H9 (cell line): ENCODE results near the gene THRB. TPM values are rescaled to one million over a fixed set of nuclear protein-coding genes. Genes with fewer than 3 reads are reported as not detected.

Source experiments
- DNase-seq: peaks from one replicate; pipeline ENCODE4 v3.0.0-alpha.2; 2017
- H2AFZ ChIP-seq: one replicate; pipeline ENCODE4 v1.6.1; 2013; ENCODE audit warnings: mild to moderate bottlenecking, low read length, control low read depth, moderate library complexity
- H2AK5ac ChIP-seq: 2 replicates; pipeline ENCODE4 v1.6.1; 2013; ENCODE audit warnings: low read length, control low read depth, mixed read lengths; ENCODE audit not compliant: insufficient read length
- H2BK120ac ChIP-seq: one replicate; pipeline ENCODE4 v1.6.1; 2013; ENCODE audit warnings: low read depth, mild to moderate bottlenecking, low read length, control low read depth, inconsistent platforms; ENCODE audit not compliant: poor library complexity, severe bottlenecking
- H2BK12ac ChIP-seq: 2 replicates; pipeline ENCODE4 v1.6.1; 2013; ENCODE audit warnings: low read length, control low read depth, mixed read lengths, low read depth; ENCODE audit not compliant: insufficient read length
- H2BK15ac ChIP-seq: 2 replicates; pipeline ENCODE4 v1.6.1; 2013; ENCODE audit warnings: low read depth, low read length, control low read depth
- H2BK20ac ChIP-seq: one replicate; pipeline ENCODE4 v1.6.1; 2013; ENCODE audit warnings: low read depth, mild to moderate bottlenecking, low read length, control low read depth, inconsistent platforms; ENCODE audit not compliant: poor library complexity, severe bottlenecking
- H2BK5ac ChIP-seq: 2 replicates; pipeline ENCODE4 v1.6.1; 2013; ENCODE audit warnings: low read length, control low read depth, mixed read lengths; ENCODE audit not compliant: insufficient read length
- H3K14ac ChIP-seq: 2 replicates; pipeline ENCODE4 v1.6.1; 2013; ENCODE audit warnings: low read length, control low read depth; ENCODE audit not compliant: insufficient read depth
- H3K18ac ChIP-seq: 2 replicates; pipeline ENCODE4 v1.6.1; 2013; ENCODE audit warnings: low read depth, mild to moderate bottlenecking, mixed read lengths, low read length, control low read depth; ENCODE audit not compliant: insufficient read length
- H3K23ac ChIP-seq: 2 replicates; pipeline ENCODE4 v1.6.1; 2013; ENCODE audit warnings: low read length, control low read depth, mixed read lengths, low read depth; ENCODE audit not compliant: insufficient read length
- H3K23me2 ChIP-seq: 2 replicates; pipeline ENCODE4 v1.6.1; 2013; ENCODE audit warnings: low read depth, mild to moderate bottlenecking, mixed read lengths, low read length, control low read depth; ENCODE audit not compliant: insufficient read length, poor library complexity, severe bottlenecking
- H3K27ac ChIP-seq: 2 replicates; pipeline ENCODE4 v1.5.1; 2013; ENCODE audit warnings: low read length, control low read depth, mixed read lengths, low read depth; ENCODE audit not compliant: insufficient read length
- H3K27me3 ChIP-seq: 2 replicates; pipeline ENCODE4 v1.6.1; 2013; ENCODE audit warnings: low read length, control low read depth, inconsistent platforms; ENCODE audit not compliant: insufficient read depth
- H3K4ac ChIP-seq: 2 replicates; pipeline ENCODE4 v1.6.1; 2013; ENCODE audit warnings: low read depth, mild to moderate bottlenecking, control low read depth, inconsistent platforms, low read length, moderate library complexity
- H3K4me1 ChIP-seq: 2 replicates; pipeline ENCODE4 v1.6.1; 2013; ENCODE audit warnings: low read length, control low read depth, inconsistent platforms; ENCODE audit not compliant: insufficient read depth
- H3K4me2 ChIP-seq: 2 replicates; pipeline ENCODE4 v1.6.1; 2013; ENCODE audit warnings: low read length, control low read depth, mixed read lengths; ENCODE audit not compliant: insufficient read length, insufficient read depth
- H3K56ac ChIP-seq: 2 replicates; pipeline ENCODE4 v1.6.1; 2013; ENCODE audit warnings: low read depth, mild to moderate bottlenecking, mixed read lengths, low read length, control low read depth; ENCODE audit not compliant: insufficient read length
- H3K79me1 ChIP-seq: 2 replicates; pipeline ENCODE4 v1.6.1; 2013; ENCODE audit warnings: low read depth, mild to moderate bottlenecking, moderate library complexity, low read length, control low read depth, inconsistent platforms; ENCODE audit not compliant: insufficient read depth, poor library complexity, severe bottlenecking
- H3K79me2 ChIP-seq: 2 replicates; pipeline ENCODE4 v1.6.1; 2013; ENCODE audit warnings: low read length, control low read depth, inconsistent platforms; ENCODE audit not compliant: insufficient read depth
- H3K9ac ChIP-seq: 2 replicates; pipeline ENCODE4 v1.6.1; 2013; ENCODE audit warnings: low read length, control low read depth, mixed read lengths; ENCODE audit not compliant: insufficient read length; ENCODE audit errors: extremely low read depth
- H3K9me3 ChIP-seq: one replicate; pipeline ENCODE4 v1.6.1; 2013; ENCODE audit warnings: low read depth, low read length, inconsistent platforms; ENCODE audit not compliant: control insufficient read depth
- H3T11ph ChIP-seq: one replicate; pipeline ENCODE4 v1.6.1; 2013; ENCODE audit warnings: mild to moderate bottlenecking, low read length, control low read depth, inconsistent platforms
- H4K20me1 ChIP-seq: one replicate; pipeline ENCODE4 v1.6.1; 2013; ENCODE audit not compliant: control insufficient read depth, insufficient read length, insufficient read depth
- H4K5ac ChIP-seq: 2 replicates; pipeline ENCODE4 v1.6.1; 2013; ENCODE audit warnings: low read depth, mild to moderate bottlenecking, mixed read lengths, low read length, control low read depth; ENCODE audit not compliant: insufficient read length
- H4K8ac ChIP-seq: replicated peaks from 2 replicates; pipeline ENCODE4 v1.6.1; 2013; ENCODE audit warnings: low read length, control low read depth, mixed read lengths, low read depth; ENCODE audit not compliant: insufficient read length
- H4K91ac ChIP-seq: 2 replicates; pipeline ENCODE4 v1.6.1; 2013; ENCODE audit warnings: low read depth, mild to moderate bottlenecking, moderate library complexity, mixed read lengths, low read length, control low read depth; ENCODE audit not compliant: insufficient read length
- H3K27ac Mint-ChIP-seq, 3 experiments: 2 replicates in 2 of 3; 3 replicates in 1 of 3; pipeline ENCODE4 v1.8.0; 2020 to 2021; ENCODE audit warnings: mixed read lengths in 3 of 3, mild to moderate bottlenecking in 1 of 3, moderate library complexity in 1 of 3
- H3K27me3 Mint-ChIP-seq: 2 replicates; pipeline ENCODE4 v1.8.0; 2021; ENCODE audit warnings: low read depth, mild to moderate bottlenecking, moderate library complexity, mixed read lengths
- H3K36me3 Mint-ChIP-seq, 3 experiments: 2 replicates in 2 of 3; 3 replicates in 1 of 3; pipeline ENCODE4 v1.8.0; 2020 to 2021; ENCODE audit warnings: low read depth in 3 of 3, mixed read lengths in 3 of 3; ENCODE audit not compliant: insufficient read depth in 1 of 3
- H3K4me1 Mint-ChIP-seq, 2 experiments: 2 replicates each; pipeline ENCODE4 v1.8.0; 2020; ENCODE audit warnings: mixed read lengths in 2 of 2
- H3K4me3 Mint-ChIP-seq, 2 experiments: 2 replicates in 1 of 2; 3 replicates in 1 of 2; pipeline ENCODE4 v1.8.0; 2020 to 2021; ENCODE audit warnings: mild to moderate bottlenecking in 2 of 2, mixed read lengths in 2 of 2, moderate library complexity in 1 of 2
- H3K9me3 Mint-ChIP-seq, 2 experiments: 2 replicates in 1 of 2; 3 replicates in 1 of 2; pipeline ENCODE4 v1.8.0; 2020; ENCODE audit warnings: mild to moderate bottlenecking in 2 of 2, mixed read lengths in 2 of 2, moderate library complexity in 1 of 2
- CTCF ChIP-seq: fragments of 200-600 bp; sonication (generic); conservative IDR thresholded peaks from 3 replicates; pipeline ENCODE4 v1.8.0; 2021; ENCODE audit warnings: antibody characterized with exemption, mild to moderate bottlenecking
- WGBS: extraction: QIAGEN DNeasy Blood & Tissue Kit; methylation state at CpG from one replicate; pipeline ENCODE4 v1.1.7; 2013; ENCODE audit warnings: missing lambda C conversion rate, low lambda C conversion rate, mixed read lengths; ENCODE audit not compliant: insufficient read length; ENCODE audit errors: extremely low coverage; 5-methylcytosine and 5-hydroxymethylcytosine counted together
- total RNA-seq: library from RNA; stranded (reverse); gene quantifications from 2 replicates; pipeline ENCODE4 v1.2.1, GENCODE V29; 2021

Gene THRB
- total RNA-seq, 1 experiment from 2014 or later: 8.6 TPM

GRCh38 chr3:24286405-24286804 lies 208.2 kb downstream of the THRB start:
- H3K9me3 ChIP-seq: no peaks in the 10 kb centered on the region

More at GRCh38 chr3:24286405-24286804, 208.2 kb downstream of the THRB start:
- Histone ChIP-seq H3K27me3 (no peaks in the 10 kb centered on the region; the same call in 1 of the 2 replicates), H3K4me2 (no peak overlapping the region), H3K79me2 (no peaks in the 10 kb centered on the region), H2AK5ac (no peak overlapping the region), H2BK12ac (no peak overlapping the region), H3K4ac (no peak overlapping the region), H3K56ac (no peak overlapping the region), H3K14ac (no peak overlapping the region), H3K27ac (no peak overlapping the region), H2BK20ac (no peak overlapping the region), H3K79me1 (no peaks in the 10 kb centered on the region), H3K18ac (no peak overlapping the region), H2BK5ac (no peak overlapping the region), H2BK120ac (no peak overlapping the region), H2BK15ac (no peak overlapping the region), H4K91ac (no peak overlapping the region), H3K23me2 (no peaks in the 10 kb centered on the region), H4K5ac (no peak overlapping the region), H3T11ph (no peak overlapping the region), H3K9ac (no peak overlapping the region), H3K4me1 (no peaks in the 10 kb centered on the region), H4K8ac (no peak overlapping the region), H3K23ac (no peak overlapping the region), H2AFZ (no peak overlapping the region), H4K20me1 (no peaks in the 10 kb centered on the region)
- H3K4me3 Mint-ChIP-seq: no peak overlapping the region
- H3K9me3 Mint-ChIP-seq: no peaks in the 10 kb centered on the region
- no peaks in the 10 kb centered on the region for H3K36me3 Mint-ChIP-seq
- WGBS: no CpG with 5 or more reads among the region's 3 CpGs
- no peak for TF ChIP-seq CTCF
- DNase-seq: no peak
- no peaks in the 10 kb centered on the region for H3K4me1 Mint-ChIP-seq
- H3K27ac Mint-ChIP-seq: no peak overlapping the region
- H3K27me3 Mint-ChIP-seq: no peaks in the 10 kb centered on the region
